HepG2 (cell line): ENCODE measurements around the gene CD46. TPM values are rescaled to one million over a fixed set of nuclear protein-coding genes. Genes with fewer than 3 reads are reported as not detected.

Source experiments
- ATF1 ChIP-seq: IDR thresholded peaks from 2 replicates; pipeline ENCODE4 v1.6.1; 2016; ENCODE audit warnings: mild to moderate bottlenecking, control low read depth
- CEBPB ChIP-seq: IDR thresholded peaks from 2 replicates; pipeline ENCODE4 v1.6.1; 2011; ENCODE audit warnings: low read depth, low read length, improper control_type of control experiment, borderline replicate concordance
- ELF3 ChIP-seq: IDR thresholded peaks from 2 replicates; pipeline ENCODE4 v1.6.1; 2016; ENCODE audit warnings: missing genetic modification reagents, missing compliant biosample characterization
- GLMP ChIP-seq: sonication (generic); formaldehyde crosslinking; IDR thresholded peaks from 2 replicates; pipeline ENCODE4 v1.9.0; 2021; ENCODE audit warnings: missing genetic modification reagents, mild to moderate bottlenecking, borderline replicate concordance
- GTF3A ChIP-seq: sonication (generic); formaldehyde crosslinking; conservative IDR thresholded peaks from 2 replicates; pipeline ENCODE4 v1.4.0; 2020; ENCODE audit warnings: mild to moderate bottlenecking, missing genetic modification reagents
- MAFG ChIP-seq: sonication (generic); formaldehyde crosslinking; IDR thresholded peaks from 2 replicates; pipeline ENCODE4 v1.5.1; 2020; ENCODE audit warnings: mild to moderate bottlenecking, missing genetic modification reagents
- MAFK ChIP-seq, 2 experiments: IDR thresholded peaks in 1 of 2; conservative IDR thresholded peaks in 1 of 2; 2 replicates each; pipeline ENCODE4 v1.6.1; 2011; ENCODE audit warnings: improper control_type of control experiment in 2 of 2, low read length in 2 of 2
- MED1 ChIP-seq: sonication (generic); formaldehyde crosslinking; IDR thresholded peaks from 2 replicates; pipeline ENCODE4 v1.4.0; 2020; ENCODE audit warnings: missing genetic modification reagents
- MTA1 ChIP-seq: sonication (generic); formaldehyde crosslinking; IDR thresholded peaks from 2 replicates; pipeline ENCODE4 v1.4.0; 2020; ENCODE audit warnings: missing genetic modification reagents, mild to moderate bottlenecking, borderline replicate concordance
- MYNN ChIP-seq: sonication (generic); formaldehyde crosslinking; IDR thresholded peaks from 2 replicates; pipeline ENCODE4 v1.4.0; 2020; ENCODE audit warnings: mild to moderate bottlenecking, low read depth, missing genetic modification reagents
- PAF1 ChIP-seq: IDR thresholded peaks from 2 replicates; pipeline ENCODE4 v1.6.1; 2016; ENCODE audit warnings: missing genetic modification reagents, missing compliant biosample characterization
- POLR2AphosphoS2 ChIP-seq: IDR thresholded peaks from 2 replicates; pipeline ENCODE4 v1.6.1; 2011; ENCODE audit warnings: low read depth, low read length, improper control_type of control experiment
- REL ChIP-seq: sonication (generic); formaldehyde crosslinking; conservative IDR thresholded peaks from 2 replicates; pipeline ENCODE4 v1.8.0; 2022; ENCODE audit warnings: mild to moderate bottlenecking, missing genetic modification reagents, moderate library complexity
- SPEN ChIP-seq: sonication (generic); formaldehyde crosslinking; IDR thresholded peaks from 2 replicates; pipeline ENCODE4 v1.5.1; 2020; ENCODE audit warnings: low read depth, mild to moderate bottlenecking, missing genetic modification reagents
- U2AF2 ChIP-seq: fragments of 200-400 bp; formaldehyde crosslinking; IDR thresholded peaks from 2 replicates; pipeline ENCODE4 v1.6.1; 2017; ENCODE audit warnings: low read depth, mild to moderate bottlenecking, low read length
- ZC3H4 ChIP-seq: sonication (generic); formaldehyde crosslinking; IDR thresholded peaks from 2 replicates; pipeline ENCODE4 v1.4.0; 2020; ENCODE audit warnings: missing genetic modification reagents, borderline replicate concordance
- ZNF30 ChIP-seq: sonication (generic); formaldehyde crosslinking; IDR thresholded peaks from 2 replicates; pipeline ENCODE4 v1.5.0; 2020; ENCODE audit warnings: mild to moderate bottlenecking, missing genetic modification reagents
- ZNF354B ChIP-seq: sonication (generic); formaldehyde crosslinking; IDR thresholded peaks from 2 replicates; pipeline ENCODE4 v1.8.0; 2022; ENCODE audit warnings: mild to moderate bottlenecking, missing genetic modification reagents
- ZNF569 ChIP-seq: sonication (generic); formaldehyde crosslinking; IDR thresholded peaks from 2 replicates; pipeline ENCODE4 v1.5.0; 2020; ENCODE audit warnings: mild to moderate bottlenecking, missing genetic modification reagents, moderate library complexity, borderline replicate concordance
- ZNF580 ChIP-seq: IDR thresholded peaks from 2 replicates; pipeline ENCODE4 v1.6.1; 2016; ENCODE audit warnings: low read depth, borderline replicate concordance
- ZNF607 ChIP-seq: sonication (generic); formaldehyde crosslinking; IDR thresholded peaks from 2 replicates; pipeline ENCODE4 v1.5.1; 2020; ENCODE audit warnings: missing genetic modification reagents, mild to moderate bottlenecking, borderline replicate concordance
- ZNF7 ChIP-seq: IDR thresholded peaks from 2 replicates; pipeline ENCODE4 v1.6.1; 2016; ENCODE audit warnings: missing biosample characterization, missing genetic modification reagents
- ZNF891 ChIP-seq: sonication (generic); formaldehyde crosslinking; IDR thresholded peaks from 2 replicates; pipeline ENCODE4 v1.5.0; 2020; ENCODE audit warnings: mild to moderate bottlenecking, missing genetic modification reagents
- ZSCAN21 ChIP-seq: sonication (generic); formaldehyde crosslinking; IDR thresholded peaks from 2 replicates; pipeline ENCODE4 v1.8.0; 2022; ENCODE audit warnings: mild to moderate bottlenecking, missing genetic modification reagents, moderate library complexity, borderline replicate concordance
- ZZZ3 ChIP-seq: sonication (generic); formaldehyde crosslinking; IDR thresholded peaks from 2 replicates; pipeline ENCODE4 v1.4.0; 2020; ENCODE audit warnings: missing genetic modification reagents, mild to moderate bottlenecking, borderline replicate concordance
- polyA plus RNA-seq, 8 experiments: library from polyadenylated mRNA; depleted of rRNA in 3 of 8; stranded (reverse) in 7 of 8; unstranded in 1 of 8; fragments of >200 nt; fragmentation: Illumina TruSeq in 4 of 8; extraction: Trizol in 4 of 8; gene quantifications; 2 replicates each; pipeline versions ENCODE4 v1.2.1 to v1.2.3, GENCODE V29; 2011 to 2016; ENCODE audit warnings: low read depth in 4 of 8, missing spikeins in 1 of 8, mixed read lengths in 1 of 8; ENCODE audit not compliant: insufficient read depth in 1 of 8
- total RNA-seq, 5 experiments: library from RNA; depleted of rRNA; stranded (reverse); fragments of >200 nt; fragmentation: Illumina TruSeq; extraction: Trizol; gene quantifications; 2 replicates each; pipeline ENCODE4 v1.2.3, GENCODE V29; 2016; ENCODE audit warnings: low read depth in 1 of 5
- TF ChIP-seq, protein P1 (sequence below): IDR thresholded peaks from 2 replicates; pipeline ENCODE4 v1.6.1; 2016; ENCODE audit warnings: missing compliant biosample characterization, missing genetic modification reagents, borderline replicate concordance

CD46 gene
- total and polyA plus RNA-seq, 2 of the 13 experiments (the other 11 are each of a cell fraction or from before 2014, with no cell fraction given) = 130 to 277 TPM

GRCh38 chr1:207826557-207827487 lies 75.0 kb downstream of the CD46 start (continued):
- TF ChIP-seq, protein P1, sequence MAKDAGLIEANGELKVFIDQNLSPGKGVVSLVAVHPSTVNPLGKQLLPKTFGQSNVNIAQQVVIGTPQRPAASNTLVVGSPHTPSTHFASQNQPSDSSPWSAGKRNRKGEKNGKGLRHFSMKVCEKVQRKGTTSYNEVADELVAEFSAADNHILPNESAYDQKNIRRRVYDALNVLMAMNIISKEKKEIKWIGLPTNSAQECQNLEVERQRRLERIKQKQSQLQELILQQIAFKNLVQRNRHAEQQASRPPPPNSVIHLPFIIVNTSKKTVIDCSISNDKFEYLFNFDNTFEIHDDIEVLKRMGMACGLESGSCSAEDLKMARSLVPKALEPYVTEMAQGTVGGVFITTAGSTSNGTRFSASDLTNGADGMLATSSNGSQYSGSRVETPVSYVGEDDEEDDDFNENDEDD (CRISPR knock-in tag) = no peak
- TF ChIP-seq ZNF7 (no peak), CEBPB (no peak), ZNF30 (CRISPR knock-in tag) (no peak), MAFK (conservative IDR thresholded peaks at IDR 0.05 in 1 of 2, IDR thresholded peaks at IDR 0.05 in 1 of 2; ENCODE audit: low read length in 2 of 2) (no peak), ATF1 (CRISPR knock-in tag) (no peak), ZNF607 (CRISPR knock-in tag) (no peak), MYNN (CRISPR knock-in tag) (no peak), SPEN (CRISPR knock-in tag) (no peak), ZNF569 (no peak), U2AF2 (no peak), GTF3A (CRISPR knock-in tag) (no peak), ELF3 (CRISPR knock-in tag) (peak; percentile 67), ZZZ3 (CRISPR knock-in tag) (no peak), MED1 (CRISPR knock-in tag) (peak; percentile 61), ZNF580 (no peak), POLR2AphosphoS2 (no peak), MTA1 (CRISPR knock-in tag) (no peak), GLMP (CRISPR knock-in tag) (no peak), PAF1 (CRISPR knock-in tag) (no peak), ZC3H4 (CRISPR knock-in tag) (no peak), ZSCAN21 (CRISPR knock-in tag) (no peak), ZNF354B (CRISPR knock-in tag) (no peak), MAFG (CRISPR knock-in tag) (no peak), REL (no peak), ZNF891 (no peak)
